ENCODE results near the gene HEBP1. TPM values are rescaled to one million over a fixed set of nuclear protein-coding genes. Genes with fewer than 3 reads are reported as not detected.

Gene HEBP1
- total RNA-seq, 1 donor from 2014 or later: 13.0 TPM

- H3K4me3 ChIP-seq (ENCODE audit: low read depth, low read length): no peak overlapping the region
- no peak for DNase-seq (ENCODE audit: low read depth)
- no peak for TF ChIP-seq CTCF (conservative IDR thresholded peaks at IDR 0.05; ENCODE audit: low read depth, low read length)
These were observed 45.0 kb downstream of the HEBP1 start for GRCh38 chr12:12954878-12955625.

- TF ChIP-seq CTCF (conservative IDR thresholded peaks at IDR 0.05; ENCODE audit: low read depth, low read length): no peak
- no peak overlapping the region for H3K4me3 ChIP-seq (ENCODE audit: low read depth, low read length)
- DNase-seq (ENCODE audit: low read depth): no peak
These were observed 45.7 kb downstream of the HEBP1 start for GRCh38 chr12:12954356-12954755.

- H3K4me3 ChIP-seq (ENCODE audit: low read depth, low read length): no peak within 1 kb of the TSS
- TF ChIP-seq CTCF (conservative IDR thresholded peaks at IDR 0.05; ENCODE audit: low read depth, low read length): no peak
- no peak for DNase-seq (ENCODE audit: low read depth)
These were observed 48.0 kb downstream of the HEBP1 start, which contains the start of gene GPRC5D for GRCh38 chr12:12952036-12952435. Gene GPRC5D (minus strand): TSS chr12:12952170. CDS start chr12:12950384, 1,786 bp downstream.

GRCh38 chr12:12951504-12951903 lies 48.6 kb downstream of the HEBP1 start:
- no peak for DNase-seq (ENCODE audit: low read depth)
- no peak overlapping the region for H3K4me3 ChIP-seq (ENCODE audit: low read depth, low read length)
- no peak for TF ChIP-seq CTCF (conservative IDR thresholded peaks at IDR 0.05; ENCODE audit: low read depth, low read length)

- no peak overlapping the region for H3K4me3 ChIP-seq (ENCODE audit: low read depth, low read length)
- TF ChIP-seq CTCF (conservative IDR thresholded peaks at IDR 0.05; ENCODE audit: low read depth, low read length): no peak
- no peak for DNase-seq (ENCODE audit: low read depth)
These were observed 52.2 kb downstream of the HEBP1 start for GRCh38 chr12:12947902-12948301.

- H3K4me3 ChIP-seq (ENCODE audit: low read depth, low read length): no peak overlapping the region
- DNase-seq (ENCODE audit: low read depth): no peak
- TF ChIP-seq CTCF (conservative IDR thresholded peaks at IDR 0.05; ENCODE audit: low read depth, low read length): no peak
These were observed 53.2 kb downstream of the HEBP1 start for GRCh38 chr12:12946686-12947355.

Measured in epithelial cell of proximal tubule (primary cell).